GM12878 (cell line): ENCODE measurements around the gene QRFP. TPM values are rescaled to one million over a fixed set of nuclear protein-coding genes. Genes with fewer than 3 reads are reported as not detected.

ENCODE experiments used
- BCL3 ChIP-seq: IDR thresholded peaks from 2 replicates; pipeline ENCODE4 v1.6.1; 2011; ENCODE audit warnings: borderline replicate concordance, low read depth, mild to moderate bottlenecking, moderate library complexity, low read length; ENCODE audit not compliant: insufficient read depth, poor library complexity, severe bottlenecking
- BHLHE40 ChIP-seq, 2 experiments: fragments of 450-650 bp in 1 of 2; IDR thresholded peaks; 2 replicates each; pipeline ENCODE4 v1.6.1; 2011 to 2017; ENCODE audit warnings: low read depth in 2 of 2, borderline replicate concordance in 1 of 2, improper control_type of control experiment in 1 of 2, low read length in 1 of 2, mild to moderate bottlenecking in 1 of 2
- CBX3 ChIP-seq: fragments of 200-600 bp; sonication (generic); IDR thresholded peaks from 2 replicates; pipeline ENCODE4 v1.6.1; 2016; ENCODE audit warnings: low read depth, borderline replicate concordance
- CTCF ChIP-seq, 3 experiments: IDR thresholded peaks in 2 of 3; conservative IDR thresholded peaks in 1 of 3; 2 replicates each; pipeline ENCODE4 v1.5.1; 2011; ENCODE audit warnings: low read depth in 3 of 3, low read length in 3 of 3, mild to moderate bottlenecking in 3 of 3, control low read depth in 2 of 3, moderate library complexity in 2 of 3, inconsistent platforms in 1 of 3, mixed read lengths in 1 of 3; ENCODE audit not compliant: control insufficient read depth in 2 of 3, insufficient read depth in 1 of 3; ENCODE audit errors: extremely low read depth in 1 of 3
- CUX1 ChIP-seq: IDR thresholded peaks from 2 replicates; pipeline ENCODE4 v1.6.1; 2012; ENCODE audit warnings: improper control_type of control experiment, low read depth, low read length; ENCODE audit not compliant: insufficient replicate concordance
- DPF2 ChIP-seq: fragments of 450-650 bp; IDR thresholded peaks from 2 replicates; pipeline ENCODE4 v1.6.1; 2017; ENCODE audit warnings: mild to moderate bottlenecking
- FOS ChIP-seq: IDR thresholded peaks from 3 replicates; pipeline ENCODE4 v1.6.1; 2011; ENCODE audit warnings: borderline replicate concordance; ENCODE audit not compliant: insufficient read length; ENCODE audit errors: extremely low read depth
- IKZF2 ChIP-seq, 2 experiments: fragments of 450-650 bp; IDR thresholded peaks; 2 replicates each; pipeline ENCODE4 v1.6.1; 2017; ENCODE audit warnings: mild to moderate bottlenecking in 2 of 2, moderate library complexity in 2 of 2
- IRF4 ChIP-seq: IDR thresholded peaks from 2 replicates; pipeline ENCODE4 v1.6.1; 2011; ENCODE audit warnings: low read depth, low read length
- JUNB ChIP-seq: IDR thresholded peaks from 2 replicates; pipeline ENCODE4 v1.6.1; 2016; ENCODE audit warnings: antibody characterized with exemption, mild to moderate bottlenecking
- KLF5 ChIP-seq: fragments of 450-650 bp; IDR thresholded peaks from 2 replicates; pipeline ENCODE4 v1.6.1; 2014; ENCODE audit warnings: mild to moderate bottlenecking; ENCODE audit not compliant: partially characterized antibody
- PML ChIP-seq: IDR thresholded peaks from 2 replicates; pipeline ENCODE4 v1.6.1; 2012; ENCODE audit warnings: low read length, inconsistent platforms
- RUNX3 ChIP-seq: IDR thresholded peaks from 2 replicates; pipeline ENCODE4 v1.6.1; 2012; ENCODE audit warnings: low read length, inconsistent platforms
- YBX1 ChIP-seq: fragments of 450-650 bp; IDR thresholded peaks from 2 replicates; pipeline ENCODE4 v1.6.1; 2016; ENCODE audit warnings: antibody characterized with exemption
- ZBED1 ChIP-seq: IDR thresholded peaks from 2 replicates; pipeline ENCODE4 v1.6.1; 2016; ENCODE audit warnings: borderline replicate concordance
- polyA plus RNA-seq, 11 experiments: library from polyadenylated mRNA; depleted of rRNA in 4 of 11; unstranded in 6 of 11; stranded (reverse) in 5 of 11; fragments of >200 nt; fragmentation: Nextera tagmentation in 4 of 11; fragmentation: Illumina TruSeq in 1 of 11; extraction: Ambion mirVana in 4 of 11; extraction: Trizol in 1 of 11; gene quantifications; 1 replicate in 1 of 11; 2 replicates in 10 of 11; pipeline versions ENCODE4 v1.2.1 to v1.2.3, GENCODE V29; 2011 to 2016; ENCODE audit warnings: inconsistent platforms in 2 of 11, missing spikeins in 2 of 11, low read depth in 1 of 11
- total RNA-seq, 4 experiments: library from RNA; depleted of rRNA in 3 of 4; stranded (reverse); fragments of >200 nt in 3 of 4; fragmentation: Illumina TruSeq in 1 of 4; extraction: Trizol in 1 of 4; gene quantifications; 2 replicates each; pipeline versions ENCODE4 v1.2.1 to v1.2.3, GENCODE V29; 2013 to 2021
- TF ChIP-seq, protein P1 (sequence below): fragments of 450-650 bp; IDR thresholded peaks from 2 replicates; pipeline ENCODE4 v1.6.1; 2018; ENCODE audit warnings: mild to moderate bottlenecking, low read depth, moderate library complexity; ENCODE audit not compliant: partially characterized antibody

The QRFP gene
- total and polyA plus RNA-seq, 10 of the 15 experiments (the other 5 are each of a cell fraction or from before 2014, with no cell fraction given), result not detected

DNA sequence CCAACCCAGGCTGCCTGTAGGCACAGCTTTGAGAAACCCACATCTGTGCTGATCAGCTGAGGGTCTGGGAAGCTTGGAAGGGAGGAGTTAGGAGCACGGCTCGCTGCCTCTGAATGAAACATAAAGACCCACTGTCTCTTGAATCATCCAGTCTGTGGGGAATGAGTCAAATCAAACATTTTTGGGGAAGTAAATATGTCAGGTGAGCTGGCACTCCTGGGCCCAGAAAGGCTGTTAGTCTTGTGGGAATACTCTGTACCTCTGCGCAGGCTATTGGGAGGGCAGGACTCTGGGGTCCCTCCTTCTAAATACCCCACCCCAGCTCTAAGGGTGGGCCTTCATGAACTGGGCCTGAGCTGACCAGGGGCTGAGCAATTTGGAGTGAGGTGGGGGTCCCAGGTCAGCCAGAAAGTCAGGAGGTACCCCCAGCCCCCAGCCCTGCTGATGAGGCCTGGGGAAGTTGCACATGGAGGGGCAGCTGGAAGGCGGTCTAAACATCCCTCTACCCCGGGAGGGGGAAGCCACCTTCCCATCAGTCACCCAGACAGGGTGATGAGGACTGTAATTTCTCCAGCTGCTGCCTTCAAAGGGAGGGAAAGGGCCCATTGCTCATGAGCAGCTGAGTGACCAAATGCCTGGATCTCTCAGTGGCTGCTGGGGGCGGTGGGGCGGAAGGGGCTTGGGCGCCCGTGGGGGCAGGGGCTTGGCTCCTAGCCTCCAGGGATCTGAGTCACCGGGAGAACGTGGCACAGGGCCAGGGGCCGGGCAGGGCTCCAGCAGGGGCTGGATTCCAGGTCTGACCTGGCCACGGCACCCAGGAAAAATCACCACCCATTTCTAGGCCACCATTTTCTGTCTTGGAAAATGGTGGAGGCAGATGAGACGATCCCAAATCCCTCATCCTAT lies 31.6 kb upstream of the QRFP start (continued):
- TF ChIP-seq CUX1, result no peak
- TF ChIP-seq PML, result no peak
- TF ChIP-seq ZBED1, result no peak
- TF ChIP-seq CTCF (IDR thresholded peaks at IDR 0.05 in 2 of 3, conservative IDR thresholded peaks at IDR 0.05 in 1 of 3; ENCODE audit: control insufficient read depth in 2 of 3, extremely low read depth in 1 of 3, insufficient read depth in 1 of 3, low read depth in 3 of 3, low read length in 3 of 3), result no peak
- peak; percentile 84 for TF ChIP-seq RUNX3
- TF ChIP-seq IKZF2 (IDR thresholded peaks at IDR 0.05), result peak; percentile 96
- TF ChIP-seq BCL3, result no peak
- no peak for TF ChIP-seq YBX1
- no peak for TF ChIP-seq CBX3
- peak; percentile 89 for TF ChIP-seq IRF4
- peak; percentile 94 for TF ChIP-seq DPF2
- peak; percentile 88 for TF ChIP-seq JUNB
- no peak for TF ChIP-seq FOS
- TF ChIP-seq, protein P1, sequence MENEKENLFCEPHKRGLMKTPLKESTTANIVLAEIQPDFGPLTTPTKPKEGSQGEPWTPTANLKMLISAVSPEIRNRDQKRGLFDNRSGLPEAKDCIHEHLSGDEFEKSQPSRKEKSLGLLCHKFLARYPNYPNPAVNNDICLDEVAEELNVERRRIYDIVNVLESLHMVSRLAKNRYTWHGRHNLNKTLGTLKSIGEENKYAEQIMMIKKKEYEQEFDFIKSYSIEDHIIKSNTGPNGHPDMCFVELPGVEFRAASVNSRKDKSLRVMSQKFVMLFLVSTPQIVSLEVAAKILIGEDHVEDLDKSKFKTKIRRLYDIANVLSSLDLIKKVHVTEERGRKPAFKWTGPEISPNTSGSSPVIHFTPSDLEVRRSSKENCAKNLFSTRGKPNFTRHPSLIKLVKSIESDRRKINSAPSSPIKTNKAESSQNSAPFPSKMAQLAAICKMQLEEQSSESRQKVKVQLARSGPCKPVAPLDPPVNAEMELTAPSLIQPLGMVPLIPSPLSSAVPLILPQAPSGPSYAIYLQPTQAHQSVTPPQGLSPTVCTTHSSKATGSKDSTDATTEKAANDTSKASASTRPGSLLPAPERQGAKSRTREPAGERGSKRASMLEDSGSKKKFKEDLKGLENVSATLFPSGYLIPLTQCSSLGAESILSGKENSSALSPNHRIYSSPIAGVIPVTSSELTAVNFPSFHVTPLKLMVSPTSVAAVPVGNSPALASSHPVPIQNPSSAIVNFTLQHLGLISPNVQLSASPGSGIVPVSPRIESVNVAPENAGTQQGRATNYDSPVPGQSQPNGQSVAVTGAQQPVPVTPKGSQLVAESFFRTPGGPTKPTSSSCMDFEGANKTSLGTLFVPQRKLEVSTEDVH, result no peak
- no peak for TF ChIP-seq KLF5
- peak; percentile 84 to 85; a peak in 3 of 4 replicates for TF ChIP-seq BHLHE40 (IDR thresholded peaks at IDR 0.05; ENCODE audit: borderline replicate concordance in 1 of 2, low read depth in 2 of 2, low read length in 1 of 2)
